Measurements from ENCODE around the gene CISTR. TPM values are rescaled to one million over a fixed set of nuclear protein-coding genes. Genes with fewer than 3 reads are reported as not detected.
A peak's percentile ranks its signal among the peaks of the same experiment; 100 is the strongest.

CISTR gene
- total RNA-seq, 6 experiments from 2014 or later = not detected

- H3K4me3 ChIP-seq = no peak overlapping the region
- no peak overlapping the region for H3K27ac ChIP-seq
- DNase-seq (no peak), ATAC-seq (no peak)
- H3K36me3 ChIP-seq = no peaks in the 10 kb centered on the region
- no peaks in the 10 kb centered on the region for H3K27me3 ChIP-seq
- 44% methylated on average over 5 of the region's 5 CpGs for WGBS (ENCODE audit: insufficient coverage, low coverage, low lambda C conversion rate, missing lambda C conversion rate)
- H3K9me3 ChIP-seq = no peaks in the 10 kb centered on the region
- TF ChIP-seq, protein P1, sequence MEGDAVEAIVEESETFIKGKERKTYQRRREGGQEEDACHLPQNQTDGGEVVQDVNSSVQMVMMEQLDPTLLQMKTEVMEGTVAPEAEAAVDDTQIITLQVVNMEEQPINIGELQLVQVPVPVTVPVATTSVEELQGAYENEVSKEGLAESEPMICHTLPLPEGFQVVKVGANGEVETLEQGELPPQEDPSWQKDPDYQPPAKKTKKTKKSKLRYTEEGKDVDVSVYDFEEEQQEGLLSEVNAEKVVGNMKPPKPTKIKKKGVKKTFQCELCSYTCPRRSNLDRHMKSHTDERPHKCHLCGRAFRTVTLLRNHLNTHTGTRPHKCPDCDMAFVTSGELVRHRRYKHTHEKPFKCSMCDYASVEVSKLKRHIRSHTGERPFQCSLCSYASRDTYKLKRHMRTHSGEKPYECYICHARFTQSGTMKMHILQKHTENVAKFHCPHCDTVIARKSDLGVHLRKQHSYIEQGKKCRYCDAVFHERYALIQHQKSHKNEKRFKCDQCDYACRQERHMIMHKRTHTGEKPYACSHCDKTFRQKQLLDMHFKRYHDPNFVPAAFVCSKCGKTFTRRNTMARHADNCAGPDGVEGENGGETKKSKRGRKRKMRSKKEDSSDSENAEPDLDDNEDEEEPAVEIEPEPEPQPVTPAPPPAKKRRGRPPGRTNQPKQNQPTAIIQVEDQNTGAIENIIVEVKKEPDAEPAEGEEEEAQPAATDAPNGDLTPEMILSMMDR (IDR thresholded peaks at IDR 0.05) = no peak
- no peak for TF ChIP-seq POLR2A (IDR thresholded peaks at IDR 0.05)
- no peaks in the 10 kb centered on the region for H3K4me1 ChIP-seq
- intact Hi-C loops (cut with DNase I) = no loop called here
Measured at GRCh38 chr12:53733807-53734200, 18.0 kb downstream of the CISTR start.

- no peak overlapping the region for H3K27ac ChIP-seq
- no peak overlapping the region for H3K4me3 ChIP-seq
- H3K27me3 ChIP-seq = no peaks in the 10 kb centered on the region
- H3K4me1 ChIP-seq = no peaks in the 10 kb centered on the region
- no peaks in the 10 kb centered on the region for H3K9me3 ChIP-seq
- no CpG with 5 or more reads among the region's 2 CpGs for WGBS (ENCODE audit: insufficient coverage, low coverage, low lambda C conversion rate, missing lambda C conversion rate)
- H3K36me3 ChIP-seq = no peaks in the 10 kb centered on the region
- no peak for DNase-seq
- ATAC-seq = no peak
- TF ChIP-seq, protein P1 (IDR thresholded peaks at IDR 0.05) = no peak
- intact Hi-C loops (cut with DNase I) = no loop called here
Measured at GRCh38 chr12:53733051-53733806, 18.6 kb downstream of the CISTR start.

DNA sequence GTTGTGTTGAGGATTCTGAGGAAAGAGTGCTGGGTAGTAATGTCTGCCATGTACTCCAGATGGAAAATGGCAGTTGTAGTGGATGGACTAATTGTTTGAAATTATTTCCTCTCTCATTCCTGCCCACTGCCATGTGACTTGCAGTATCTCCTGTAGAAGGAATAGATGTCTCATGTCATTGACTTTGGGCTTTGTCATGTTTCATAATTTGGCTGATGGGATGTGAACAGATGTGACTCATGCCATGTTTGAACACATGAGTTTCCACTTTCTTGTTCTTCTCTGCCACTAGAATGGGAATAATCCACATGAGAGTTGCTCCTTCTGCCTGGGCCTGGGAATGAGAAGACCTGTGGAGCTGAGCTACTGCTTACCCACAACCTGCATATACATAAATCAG is 22.1 kb downstream of the CISTR start:
- intact Hi-C loops (cut with DNase I) = no loop called here
- no peak overlapping the region for H3K27ac ChIP-seq
- TF ChIP-seq, protein P1 (IDR thresholded peaks at IDR 0.05) = no peak
- TF ChIP-seq POLR2A (IDR thresholded peaks at IDR 0.05) = no peak
- no peaks in the 10 kb centered on the region for H3K9me3 ChIP-seq
- H3K4me1 ChIP-seq = peaks cover 0 to 13% (median 4%) of the 10 kb centered on the region in 4 donors
- no peak overlapping the region for H3K4me3 ChIP-seq
- peaks cover 0 to 5% (median 0%) of the 10 kb centered on the region in 4 donors for H3K36me3 ChIP-seq
- H3K27me3 ChIP-seq = no peaks in the 10 kb centered on the region
- ATAC-seq (no peak), DNase-seq (no peak)

DNA sequence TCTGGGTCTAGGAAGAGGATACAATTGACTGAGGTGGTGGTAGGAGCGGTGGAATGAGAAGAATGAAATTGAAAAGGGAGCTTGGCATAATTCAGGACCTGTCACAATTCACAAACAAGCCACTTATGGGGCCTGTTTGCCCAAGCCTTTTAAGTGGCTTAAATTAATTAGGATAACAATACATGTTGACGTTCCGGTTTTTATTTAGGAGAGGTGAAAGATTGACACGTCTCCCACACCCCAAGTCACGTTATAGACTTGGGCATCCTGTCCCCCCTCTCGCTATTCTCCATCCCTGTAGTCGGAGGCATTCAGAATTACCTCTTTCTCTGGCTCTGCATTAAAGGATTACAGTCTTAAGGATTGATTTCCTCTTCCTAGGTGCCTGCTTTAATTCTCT is 23.6 kb downstream of the CISTR start:
- ATAC-seq (no peak), DNase-seq (no peak)
- Histone ChIP-seq H3K4me3 (peak overlapping the region; percentile 83 to 87 (median 83)), H3K36me3 (peaks cover 0 to 19% (median 7%) of the 10 kb centered on the region in 4 donors), H3K9me3 (no peaks in the 10 kb centered on the region), H3K27ac (no peak overlapping the region), H3K27me3 (no peaks in the 10 kb centered on the region), H3K4me1 (peaks cover 0 to 13% (median 4%) of the 10 kb centered on the region in 4 donors)
- TF ChIP-seq, protein P1 (IDR thresholded peaks at IDR 0.05) = no peak
- no peak for TF ChIP-seq POLR2A (IDR thresholded peaks at IDR 0.05)
- 60% methylated on average over 6 of the region's 7 CpGs for WGBS (ENCODE audit: insufficient coverage, low coverage, low lambda C conversion rate, missing lambda C conversion rate)
- intact Hi-C loops (cut with DNase I) = no loop called here
